ENCODE data around the gene SERHL2. TPM values are rescaled to one million over a fixed set of nuclear protein-coding genes. Genes with fewer than 3 reads are reported as not detected.

Gene SERHL2
- total and polyA plus RNA-seq, 2 experiments from 2014 or later, result 1.5 to 2.1 TPM

GRCh38 chr22:42581762-42582716, 28.3 kb downstream of the SERHL2 start:
- TF ChIP-seq REST (IDR thresholded peaks at IDR 0.05; ENCODE audit: unreplicated experiment), result no peak
- peak; percentile 89 for TF ChIP-seq POLR2AphosphoS5 (IDR thresholded peaks at IDR 0.05; ENCODE audit: low read depth)
- no peaks in the 10 kb centered on the region for H3K9me3 Mint-ChIP-seq
- H2AFZ ChIP-seq, result no peak overlapping the region
- peak; percentile 84 for ATAC-seq
- H3K36me3 Mint-ChIP-seq (ENCODE audit: low read depth), result peaks cover 63% of the 10 kb centered on the region
- H3K4me1 ChIP-seq (ENCODE audit: insufficient read depth), result peaks cover 3% of the 10 kb centered on the region; the same call in 1 of the 2 replicates
- peak; percentile 85 for DNase-seq (ENCODE audit: low spot score)
- H3K27ac ChIP-seq (ENCODE audit: low read depth), result peak overlapping the region; percentile 50; the same call in 1 of the 2 replicates
- peak overlapping the region; percentile 80 for H3K4me3 ChIP-seq
- peaks cover 12% of the 10 kb centered on the region for H3K27me3 Mint-ChIP-seq (ENCODE audit: insufficient read depth, low read depth, poor library complexity)
- H3K27ac Mint-ChIP-seq, result peak overlapping the region; percentile 78
- H3K79me2 ChIP-seq (replicated peaks; ENCODE audit: insufficient read depth), result peaks cover 13% of the 10 kb centered on the region
- H3K4me2 ChIP-seq, result peak overlapping the region; percentile 78
- no peaks in the 10 kb centered on the region for H3K9me2 ChIP-seq (ENCODE audit: insufficient read depth)
- H3K4me1 Mint-ChIP-seq, result peaks cover 6% of the 10 kb centered on the region
- 0 out of 2 replicates have a peak, but pooled peaks cover 18% of the 10 kb centered on the region for H3F3A ChIP-seq (replicated peaks; ENCODE audit: low read depth)
- H3K27me3 ChIP-seq (ENCODE audit: insufficient read depth), result no peaks in the 10 kb centered on the region
- peaks cover 17% of the 10 kb centered on the region for H4K20me1 ChIP-seq (replicated peaks; ENCODE audit: insufficient read depth)
- H3K4me3 Mint-ChIP-seq, result peak overlapping the region; percentile 99
- H3K36me3 ChIP-seq (ENCODE audit: insufficient read depth), result peaks cover 5% of the 10 kb centered on the region

- H3K79me2 ChIP-seq (replicated peaks; ENCODE audit: insufficient read depth), result peaks cover 13% of the 10 kb centered on the region
- no peak overlapping the region for H3K27ac Mint-ChIP-seq
Measured at GRCh38 chr22:42582987-42583386, 29.2 kb downstream of the SERHL2 start.

More at GRCh38 chr22:42582987-42583386, 29.2 kb downstream of the SERHL2 start:
- no peak for TF ChIP-seq REST (IDR thresholded peaks at IDR 0.05; ENCODE audit: unreplicated experiment)
- TF ChIP-seq CREB1 (CRISPR knock-in tag; IDR thresholded peaks at IDR 0.05; ENCODE audit: low read depth), result no peak
- TF ChIP-seq CTCF (conservative IDR thresholded peaks at IDR 0.05; ENCODE audit: low read depth in 2 of 2), result no peak
- no peak for TF ChIP-seq EZH2 (IDR thresholded peaks at IDR 0.05; ENCODE audit: low read depth, unreplicated experiment)
- Histone ChIP-seq H2AFZ (no peak overlapping the region), H3F3A (replicated peaks; ENCODE audit: low read depth) (peaks cover 21% of the 10 kb centered on the region; the same call in 1 of the 2 replicates), H3K27me3 (ENCODE audit: insufficient read depth) (no peaks in the 10 kb centered on the region), H3K36me3 (ENCODE audit: insufficient read depth) (peaks cover 14% of the 10 kb centered on the region), H3K4me3 (no peak overlapping the region), H3K9me2 (ENCODE audit: insufficient read depth) (no peaks in the 10 kb centered on the region), H4K20me1 (replicated peaks; ENCODE audit: insufficient read depth) (peaks cover 23% of the 10 kb centered on the region), H3K4me2 (no peak overlapping the region), H3K27ac (ENCODE audit: low read depth) (peak overlapping the region; percentile 66; the same call in 1 of the 2 replicates), H3K4me1 (ENCODE audit: insufficient read depth) (peaks cover 3% of the 10 kb centered on the region; the same call in 1 of the 2 replicates)
- DNase-seq (ENCODE audit: low spot score) (no peak), ATAC-seq (no peak)
- Mint-ChIP-seq H3K4me3 (no peak overlapping the region), H3K36me3 (ENCODE audit: low read depth) (peaks cover 65% of the 10 kb centered on the region), H3K27me3 (ENCODE audit: insufficient read depth, low read depth, poor library complexity) (peaks cover 12% of the 10 kb centered on the region), H3K9me3 (no peaks in the 10 kb centered on the region), H3K4me1 (peaks cover 6% of the 10 kb centered on the region)

All from GM23338 (cell line).